Measurements from ENCODE around the gene SMOC1.
A peak's percentile ranks its signal among the peaks of the same experiment; 100 is the strongest.

SMOC1 gene

DNA sequence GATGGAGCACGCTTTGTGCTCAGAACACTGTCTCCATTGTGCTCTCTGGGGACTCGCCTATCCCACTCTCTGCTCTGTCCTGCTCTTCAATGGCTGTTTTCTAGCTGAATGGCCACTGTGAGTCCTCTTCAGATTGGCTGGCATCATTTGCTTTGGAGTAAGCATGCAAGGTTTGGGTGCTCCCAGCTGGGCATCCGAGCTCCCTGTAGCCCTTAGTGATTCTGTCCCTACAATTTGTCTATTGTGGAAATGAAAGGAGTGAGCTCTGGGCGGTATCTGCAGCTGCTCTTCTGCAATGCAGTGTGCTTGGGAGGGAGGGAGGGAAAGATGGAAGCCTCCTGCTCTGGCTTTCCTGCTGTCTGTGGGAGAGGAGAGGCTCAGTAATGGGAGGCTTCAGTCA lies 84.8 kb downstream of the SMOC1 start:
- Histone ChIP-seq H3K27me3 (ENCODE audit: control insufficient read depth in 3 of 3, insufficient read depth in 3 of 3, low read depth in 1 of 3, low read length in 3 of 3) (no peaks in the 10 kb centered on the region), H3K27ac (replicated peaks; ENCODE audit: low read length) (no peak overlapping the region), H3K14ac (ENCODE audit: low read length) (no peak overlapping the region), H4K8ac (ENCODE audit: low read depth, low read length) (no peak overlapping the region), H3K9ac (ENCODE audit: low read depth, low read length, poor library complexity) (no peak overlapping the region), H3K4ac (ENCODE audit: low read length) (no peak overlapping the region), H2AFZ (ENCODE audit: low read length) (no peak overlapping the region), H2BK15ac (ENCODE audit: low read length) (no peak overlapping the region), H2AK5ac (ENCODE audit: low read depth, low read length) (no peak overlapping the region), H4K91ac (ENCODE audit: low read depth, low read length, poor library complexity) (no peak overlapping the region), H2BK120ac (ENCODE audit: low read depth, low read length) (no peak overlapping the region), H3K79me1 (ENCODE audit: low read depth, low read length) (peaks cover 2% of the 10 kb centered on the region), H3K4me3 (ENCODE audit: low read length in 2 of 2) (no peak overlapping the region), H3K36me3 (replicated peaks in 1 of 2; ENCODE audit: control insufficient read depth in 2 of 2, insufficient read depth in 2 of 2, low read length in 2 of 2) (peaks cover 16 to 59% of the 10 kb centered on the region in 2 donors), H3K18ac (ENCODE audit: low read length) (peak overlapping the region; percentile 20), H3K9me3 (replicated peaks in 1 of 2; ENCODE audit: control insufficient read depth in 2 of 2, insufficient read depth in 1 of 2, low read depth in 1 of 2, low read length in 2 of 2) (no peaks in the 10 kb centered on the region), H2BK12ac (ENCODE audit: low read length) (no peak overlapping the region), H3K4me2 (ENCODE audit: insufficient read depth, low read length, poor library complexity, severe bottlenecking) (no peak overlapping the region), H3K23ac (ENCODE audit: low read depth, low read length, poor library complexity) (no peak overlapping the region), H2BK5ac (ENCODE audit: low read length) (no peak overlapping the region), H3K4me1 (ENCODE audit: control insufficient read depth in 2 of 2, insufficient read depth in 1 of 2, low read depth in 1 of 2, low read length in 2 of 2) (peaks cover 0 to 7% of the 10 kb centered on the region in 2 donors)
- no CpG with 5 or more reads among the region's 4 CpGs for WGBS, 2 donors (ENCODE audit: extremely low coverage in 2 of 2, insufficient read length in 2 of 2, insufficient replicate concordance in 1 of 2)
- no peak for DNase-seq (ENCODE audit: low spot score)

DNA sequence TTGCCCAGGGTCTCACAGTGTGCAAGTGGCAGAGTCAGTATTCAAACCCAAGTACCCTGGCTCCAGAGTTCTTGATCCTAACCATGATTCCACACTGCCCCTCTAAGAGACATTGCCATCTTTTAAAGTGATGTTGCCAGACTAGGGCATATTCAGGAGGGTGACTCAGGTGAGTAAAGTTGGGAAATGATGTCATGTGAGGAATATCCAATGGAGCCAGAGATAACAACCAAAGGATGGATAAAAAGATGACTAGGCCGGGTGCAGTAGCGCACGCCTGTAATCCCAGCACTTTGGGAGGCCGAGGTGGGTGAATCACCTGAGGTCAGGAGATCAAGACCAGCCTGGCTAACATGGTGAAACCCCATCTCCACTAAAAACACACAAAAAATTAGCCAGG lies 85.6 kb downstream of the SMOC1 start:
- peaks cover 20 to 66% of the 10 kb centered on the region in 2 donors for H3K36me3 ChIP-seq (replicated peaks in 1 of 2; ENCODE audit: control insufficient read depth in 2 of 2, insufficient read depth in 2 of 2, low read length in 2 of 2)
- no peak overlapping the region for H2BK15ac ChIP-seq (ENCODE audit: low read length)
- no peak overlapping the region for H2AK5ac ChIP-seq (ENCODE audit: low read depth, low read length)
- H3K27ac ChIP-seq (replicated peaks; ENCODE audit: low read length), result no peak overlapping the region
- no peak overlapping the region for H3K14ac ChIP-seq (ENCODE audit: low read length)
- no peak overlapping the region for H2BK12ac ChIP-seq (ENCODE audit: low read length)
- H3K23ac ChIP-seq (ENCODE audit: low read depth, low read length, poor library complexity), result no peak overlapping the region
- no peak overlapping the region for H3K9ac ChIP-seq (ENCODE audit: low read depth, low read length, poor library complexity)
- no peak overlapping the region for H2BK5ac ChIP-seq (ENCODE audit: low read length)
- no peak overlapping the region for H3K4me3 ChIP-seq (ENCODE audit: low read length in 2 of 2)
- peaks cover 0 to 7% of the 10 kb centered on the region in 2 donors for H3K4me1 ChIP-seq (ENCODE audit: control insufficient read depth in 2 of 2, insufficient read depth in 1 of 2, low read depth in 1 of 2, low read length in 2 of 2)
- H2BK120ac ChIP-seq (ENCODE audit: low read depth, low read length), result no peak overlapping the region
- no peak for DNase-seq (ENCODE audit: low spot score)
- H3K27me3 ChIP-seq (ENCODE audit: control insufficient read depth in 3 of 3, insufficient read depth in 3 of 3, low read depth in 1 of 3, low read length in 3 of 3), result no peaks in the 10 kb centered on the region
- H4K8ac ChIP-seq (ENCODE audit: low read depth, low read length), result no peak overlapping the region
- peaks cover 0 to 2% of the 10 kb centered on the region in 2 donors for H3K9me3 ChIP-seq (replicated peaks in 1 of 2; ENCODE audit: control insufficient read depth in 2 of 2, insufficient read depth in 1 of 2, low read depth in 1 of 2, low read length in 2 of 2)
- H3K4me2 ChIP-seq (ENCODE audit: insufficient read depth, low read length, poor library complexity, severe bottlenecking), result no peak overlapping the region
- no peak overlapping the region for H4K91ac ChIP-seq (ENCODE audit: low read depth, low read length, poor library complexity)
- H2AFZ ChIP-seq (ENCODE audit: low read length), result no peak overlapping the region
- WGBS, 2 donors (ENCODE audit: extremely low coverage in 2 of 2, insufficient read length in 2 of 2, insufficient replicate concordance in 1 of 2), result no CpG with 5 or more reads among the region's 4 CpGs
- H3K4ac ChIP-seq (ENCODE audit: low read length), result no peak overlapping the region
- no peak overlapping the region for H3K18ac ChIP-seq (ENCODE audit: low read length)
- H3K79me1 ChIP-seq (ENCODE audit: low read depth, low read length), result peaks cover 2% of the 10 kb centered on the region

DNA sequence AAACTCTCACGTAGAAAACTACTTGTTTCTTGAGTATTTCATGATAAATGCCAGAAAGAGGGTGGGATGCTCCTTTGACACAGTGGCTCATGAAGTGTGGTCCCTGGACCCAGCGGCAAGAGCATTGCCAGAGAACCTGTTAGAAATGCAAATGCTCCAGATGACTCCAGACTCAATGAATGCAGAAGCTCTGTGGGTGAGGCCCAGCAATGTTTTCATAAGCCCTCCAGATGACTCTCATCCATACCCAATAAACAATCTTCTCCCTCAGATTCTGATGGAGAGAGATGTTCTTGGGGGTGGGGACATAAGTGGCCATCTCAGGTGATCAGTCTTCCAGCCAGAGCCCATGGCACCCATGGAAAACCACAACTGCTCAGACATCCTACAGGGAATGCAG lies 88.9 kb downstream of the SMOC1 start:
- Histone ChIP-seq H3K4me1 (ENCODE audit: control insufficient read depth in 2 of 2, insufficient read depth in 1 of 2, low read depth in 1 of 2, low read length in 2 of 2) (peaks cover 0 to 10% of the 10 kb centered on the region in 2 donors), H2BK120ac (ENCODE audit: low read depth, low read length) (no peak overlapping the region), H3K27ac (replicated peaks; ENCODE audit: low read length) (no peak overlapping the region), H3K9me3 (replicated peaks in 1 of 2; ENCODE audit: control insufficient read depth in 2 of 2, insufficient read depth in 1 of 2, low read depth in 1 of 2, low read length in 2 of 2) (peaks cover 0 to 2% of the 10 kb centered on the region in 2 donors), H3K18ac (ENCODE audit: low read length) (no peak overlapping the region), H2BK12ac (ENCODE audit: low read length) (no peak overlapping the region), H2BK15ac (ENCODE audit: low read length) (no peak overlapping the region), H3K4ac (ENCODE audit: low read length) (no peak overlapping the region), H2AK5ac (ENCODE audit: low read depth, low read length) (no peak overlapping the region), H3K36me3 (replicated peaks in 1 of 2; ENCODE audit: control insufficient read depth in 2 of 2, insufficient read depth in 2 of 2, low read length in 2 of 2) (peaks cover 24 to 72% of the 10 kb centered on the region in 2 donors), H3K23ac (ENCODE audit: low read depth, low read length, poor library complexity) (no peak overlapping the region), H2BK5ac (ENCODE audit: low read length) (no peak overlapping the region), H3K79me1 (ENCODE audit: low read depth, low read length) (peaks cover 5% of the 10 kb centered on the region), H3K14ac (ENCODE audit: low read length) (no peak overlapping the region), H2AFZ (ENCODE audit: low read length) (no peak overlapping the region), H3K4me3 (ENCODE audit: low read length in 2 of 2) (no peak overlapping the region), H3K9ac (ENCODE audit: low read depth, low read length, poor library complexity) (no peak overlapping the region), H4K91ac (ENCODE audit: low read depth, low read length, poor library complexity) (no peak overlapping the region), H3K4me2 (ENCODE audit: insufficient read depth, low read length, poor library complexity, severe bottlenecking) (no peak overlapping the region), H4K8ac (ENCODE audit: low read depth, low read length) (no peak overlapping the region), H3K27me3 (ENCODE audit: control insufficient read depth in 3 of 3, insufficient read depth in 3 of 3, low read depth in 1 of 3, low read length in 3 of 3) (no peaks in the 10 kb centered on the region)
- DNase-seq (ENCODE audit: low spot score), result no peak
- WGBS, 2 donors (ENCODE audit: extremely low coverage in 2 of 2, insufficient read length in 2 of 2, insufficient replicate concordance in 1 of 2), result no CpG with 5 or more reads among the region's 2 CpGs

- H3K9me3 ChIP-seq (replicated peaks in 1 of 2; ENCODE audit: control insufficient read depth in 2 of 2, insufficient read depth in 1 of 2, low read depth in 1 of 2, low read length in 2 of 2), result peaks cover 0 to 2% of the 10 kb centered on the region in 2 donors
- no peak overlapping the region for H3K9ac ChIP-seq (ENCODE audit: low read depth, low read length, poor library complexity)
- H3K18ac ChIP-seq (ENCODE audit: low read length), result no peak overlapping the region
- no peak overlapping the region for H3K27ac ChIP-seq (replicated peaks; ENCODE audit: low read length)
- H2AK5ac ChIP-seq (ENCODE audit: low read depth, low read length), result no peak overlapping the region
- H3K4me1 ChIP-seq (ENCODE audit: control insufficient read depth in 2 of 2, insufficient read depth in 1 of 2, low read depth in 1 of 2, low read length in 2 of 2), result peaks cover 0 to 10% of the 10 kb centered on the region in 2 donors
- H4K8ac ChIP-seq (ENCODE audit: low read depth, low read length), result no peak overlapping the region
- no peak overlapping the region for H3K4me2 ChIP-seq (ENCODE audit: insufficient read depth, low read length, poor library complexity, severe bottlenecking)
- WGBS, 2 donors (ENCODE audit: extremely low coverage in 2 of 2, insufficient read length in 2 of 2, insufficient replicate concordance in 1 of 2), result no CpG with 5 or more reads among the region's 1 CpG
- H3K4me3 ChIP-seq (ENCODE audit: low read length in 2 of 2), result no peak overlapping the region
- H4K91ac ChIP-seq (ENCODE audit: low read depth, low read length, poor library complexity), result no peak overlapping the region
- no peak overlapping the region for H2BK5ac ChIP-seq (ENCODE audit: low read length)
- H3K4ac ChIP-seq (ENCODE audit: low read length), result no peak overlapping the region
- H2BK12ac ChIP-seq (ENCODE audit: low read length), result no peak overlapping the region
- H2BK120ac ChIP-seq (ENCODE audit: low read depth, low read length), result no peak overlapping the region
- H2AFZ ChIP-seq (ENCODE audit: low read length), result no peak overlapping the region
- no peak overlapping the region for H3K23ac ChIP-seq (ENCODE audit: low read depth, low read length, poor library complexity)
- no peak overlapping the region for H2BK15ac ChIP-seq (ENCODE audit: low read length)
- no peak overlapping the region for H3K14ac ChIP-seq (ENCODE audit: low read length)
- peaks cover 5% of the 10 kb centered on the region for H3K79me1 ChIP-seq (ENCODE audit: low read depth, low read length)
- no peaks in the 10 kb centered on the region for H3K27me3 ChIP-seq (ENCODE audit: control insufficient read depth in 3 of 3, insufficient read depth in 3 of 3, low read depth in 1 of 3, low read length in 3 of 3)
- peaks cover 21 to 77% of the 10 kb centered on the region in 2 donors for H3K36me3 ChIP-seq (replicated peaks in 1 of 2; ENCODE audit: control insufficient read depth in 2 of 2, insufficient read depth in 2 of 2, low read length in 2 of 2)
- DNase-seq (ENCODE audit: low spot score), result no peak
Observed at GRCh38 chr14:69968681-69969080, 89.5 kb downstream of the SMOC1 start.

Data from neuronal stem cell (in vitro differentiated cells).